ENCODE data around the gene CDH8. TPM values are rescaled to one million over a fixed set of nuclear protein-coding genes. Genes with fewer than 3 reads are reported as not detected.

CDH8 gene, protein sequence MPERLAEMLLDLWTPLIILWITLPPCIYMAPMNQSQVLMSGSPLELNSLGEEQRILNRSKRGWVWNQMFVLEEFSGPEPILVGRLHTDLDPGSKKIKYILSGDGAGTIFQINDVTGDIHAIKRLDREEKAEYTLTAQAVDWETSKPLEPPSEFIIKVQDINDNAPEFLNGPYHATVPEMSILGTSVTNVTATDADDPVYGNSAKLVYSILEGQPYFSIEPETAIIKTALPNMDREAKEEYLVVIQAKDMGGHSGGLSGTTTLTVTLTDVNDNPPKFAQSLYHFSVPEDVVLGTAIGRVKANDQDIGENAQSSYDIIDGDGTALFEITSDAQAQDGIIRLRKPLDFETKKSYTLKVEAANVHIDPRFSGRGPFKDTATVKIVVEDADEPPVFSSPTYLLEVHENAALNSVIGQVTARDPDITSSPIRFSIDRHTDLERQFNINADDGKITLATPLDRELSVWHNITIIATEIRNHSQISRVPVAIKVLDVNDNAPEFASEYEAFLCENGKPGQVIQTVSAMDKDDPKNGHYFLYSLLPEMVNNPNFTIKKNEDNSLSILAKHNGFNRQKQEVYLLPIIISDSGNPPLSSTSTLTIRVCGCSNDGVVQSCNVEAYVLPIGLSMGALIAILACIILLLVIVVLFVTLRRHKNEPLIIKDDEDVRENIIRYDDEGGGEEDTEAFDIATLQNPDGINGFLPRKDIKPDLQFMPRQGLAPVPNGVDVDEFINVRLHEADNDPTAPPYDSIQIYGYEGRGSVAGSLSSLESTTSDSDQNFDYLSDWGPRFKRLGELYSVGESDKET
- total RNA-seq = not detected in 2 replicates

DNA sequence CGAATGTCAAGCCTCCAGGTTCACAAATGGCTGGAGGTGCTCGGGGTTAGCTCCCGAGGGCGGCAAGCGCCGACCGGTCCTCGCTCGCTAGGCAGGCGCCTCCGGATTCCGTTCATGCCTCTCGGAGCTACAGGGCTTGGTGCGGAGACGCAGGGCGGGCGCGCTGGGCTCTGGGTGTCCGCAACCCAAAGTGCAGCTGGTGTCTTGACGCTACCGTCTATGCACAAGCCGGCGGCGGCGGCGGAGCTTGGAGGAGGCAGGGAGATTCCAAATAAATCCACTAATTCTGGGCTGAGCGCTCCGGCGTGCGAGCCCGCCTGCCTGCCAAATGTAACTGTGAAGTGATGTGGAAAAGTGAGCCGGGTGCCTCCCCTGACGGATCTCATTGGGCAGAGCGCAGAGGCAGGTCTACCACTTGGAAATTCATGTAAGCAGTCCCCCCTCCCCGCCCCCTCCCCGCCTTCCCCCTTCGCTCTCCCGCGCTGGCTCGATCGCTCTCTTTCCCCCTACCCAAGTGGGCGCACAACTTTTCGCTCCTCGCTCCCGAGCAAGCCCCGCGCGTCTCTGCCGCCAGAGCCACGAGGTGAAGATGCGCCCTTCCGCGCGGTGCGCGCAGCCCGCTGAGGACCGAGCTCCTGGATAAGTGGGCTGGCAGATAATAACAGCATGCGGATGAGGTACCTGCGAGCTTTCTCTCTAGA lies at the start of gene CDH8:
TSS of gene CDH8 (minus strand) at position 338 of the 701 bp plus-strand sequence. CDS start 15,035 bp downstream, outside the sequence.
- DNase-seq (ENCODE audit: low read depth, low spot score) = no peak

- DNase-seq (ENCODE audit: low read depth, low spot score) = no peak
Measured at GRCh38 chr16:62079236-62079635, 43.0 kb upstream of the CDH8 start.

DNA sequence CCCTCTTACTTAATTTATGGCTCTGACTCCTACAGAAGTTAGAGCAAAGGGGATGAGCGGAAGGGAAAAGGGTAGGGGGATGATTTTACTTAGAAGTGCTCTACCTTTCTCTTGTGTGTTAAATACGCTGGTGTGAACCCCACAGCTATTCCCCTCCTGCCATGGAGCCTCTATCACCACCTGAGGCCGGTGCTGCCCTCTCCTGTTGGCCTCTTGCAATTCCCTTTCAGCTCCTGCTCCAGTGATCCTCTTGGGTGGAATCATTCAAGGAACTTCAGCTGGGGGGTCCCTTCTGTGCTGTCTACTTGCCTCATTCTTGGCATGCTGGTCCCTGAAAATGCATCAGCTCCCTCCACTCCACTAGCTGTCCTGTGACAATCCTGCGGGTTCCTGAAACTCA lies 41.8 kb upstream of the CDH8 start:
- no peak for DNase-seq (ENCODE audit: low read depth, low spot score)

DNA sequence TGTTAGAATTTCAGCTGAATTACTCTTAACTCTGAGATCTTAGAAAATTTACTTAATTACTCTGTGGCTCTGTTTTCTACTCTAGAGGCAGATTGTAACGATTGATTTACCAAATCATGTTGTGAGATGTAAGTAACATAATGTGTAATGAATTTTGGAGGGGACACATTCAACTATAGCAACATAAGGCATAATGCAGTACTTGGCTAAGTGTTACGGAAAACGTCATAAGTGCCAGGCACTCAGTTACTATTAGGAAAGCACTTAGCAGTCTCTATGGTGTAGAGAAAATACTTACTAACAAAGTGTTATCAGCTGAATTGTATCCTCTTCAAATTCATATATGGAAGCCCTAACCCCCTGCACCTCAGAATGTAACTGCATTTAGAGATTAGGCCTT lies 40.6 kb upstream of the CDH8 start:
- DNase-seq (ENCODE audit: low read depth, low spot score) = no peak

- DNase-seq (ENCODE audit: low read depth, low spot score) = no peak
Measured at GRCh38 chr16:62068747-62069146, 32.5 kb upstream of the CDH8 start.

GRCh38 chr16:62067981-62068380 lies 31.7 kb upstream of the CDH8 start:
- DNase-seq (ENCODE audit: low read depth, low spot score) = no peak

DNA sequence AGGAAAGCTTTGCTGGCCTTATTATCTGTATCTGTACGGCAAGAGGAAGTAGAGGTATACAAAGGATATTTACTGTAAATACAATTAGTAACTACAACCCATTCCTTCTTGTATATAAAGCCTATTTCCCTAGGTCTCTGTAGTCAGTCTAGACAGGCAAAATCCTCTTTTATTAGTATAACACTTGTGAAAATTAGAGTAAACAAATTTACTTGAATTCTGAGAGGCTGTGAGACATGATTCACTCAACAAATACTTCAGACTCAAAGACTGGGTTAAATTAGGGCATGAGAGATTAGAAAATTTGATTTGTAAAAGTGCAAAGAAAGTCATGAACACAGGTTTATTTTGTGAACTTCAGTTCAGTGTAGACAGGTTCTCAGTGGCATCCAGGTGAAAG lies 30.9 kb upstream of the CDH8 start:
- no peak for DNase-seq (ENCODE audit: low read depth, low spot score)

DNA sequence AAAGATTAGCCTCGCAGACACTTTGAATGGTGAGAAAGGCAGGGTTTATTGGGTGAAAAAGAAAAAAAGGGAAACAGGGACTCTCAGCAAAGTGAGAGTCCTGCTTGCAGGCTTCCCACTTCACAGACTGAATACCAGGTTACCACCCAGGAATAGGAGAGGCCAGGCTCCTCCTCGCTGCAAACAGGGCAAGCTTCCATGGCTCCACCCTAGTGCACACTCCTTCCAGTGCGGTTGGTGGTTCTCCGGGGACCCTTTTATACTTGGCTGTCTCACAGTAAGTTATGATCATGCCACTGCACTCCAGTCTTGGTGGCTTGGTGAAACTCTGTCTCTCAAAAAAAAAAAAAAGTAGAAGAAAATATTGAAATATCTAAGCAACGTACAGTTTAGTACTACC lies 30.5 kb upstream of the CDH8 start:
- DNase-seq (ENCODE audit: low read depth, low spot score) = no peak

- no peak for DNase-seq (ENCODE audit: low read depth, low spot score)
Measured at GRCh38 chr16:62064173-62064572, 27.9 kb upstream of the CDH8 start.

DNA sequence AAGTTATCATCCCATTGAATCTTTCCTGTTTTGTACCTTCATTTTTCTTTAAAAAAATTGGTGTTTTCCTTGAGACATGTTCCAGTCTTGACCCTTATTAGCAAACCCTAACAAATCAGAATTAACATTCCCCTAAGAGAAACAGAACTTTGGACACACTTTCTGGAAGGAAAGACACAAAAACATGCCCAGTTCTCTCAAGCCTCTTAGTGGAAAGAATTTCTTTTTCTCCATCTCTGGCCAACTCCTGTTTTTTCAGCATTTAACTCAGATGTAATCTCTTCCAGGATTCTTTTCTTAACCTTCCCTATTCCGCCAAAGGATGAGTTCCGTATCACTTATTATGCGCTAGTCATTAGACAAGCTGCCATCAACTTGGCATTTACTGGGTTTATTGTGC lies 23.9 kb upstream of the CDH8 start:
- DNase-seq (ENCODE audit: low read depth, low spot score) = no peak

DNA sequence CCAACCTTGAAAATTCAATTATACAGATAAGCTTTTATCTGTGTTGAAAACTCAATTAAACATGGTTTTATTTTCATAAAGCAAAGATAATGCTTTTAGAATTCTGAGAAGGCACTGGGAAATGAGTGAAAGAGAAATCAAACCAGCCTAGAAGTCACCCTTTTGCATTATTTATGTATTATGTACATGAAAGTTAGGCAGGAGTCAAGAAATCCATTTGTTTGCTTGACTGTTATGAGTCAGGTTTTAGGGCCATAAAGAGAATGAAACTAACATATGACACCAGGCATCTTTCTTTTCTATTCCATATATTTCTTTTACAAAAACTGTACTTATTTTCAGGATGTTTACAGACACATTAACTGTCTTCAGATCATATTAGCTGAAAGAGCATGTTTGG lies 23.3 kb upstream of the CDH8 start:
- no peak for DNase-seq (ENCODE audit: low read depth, low spot score)

DNA sequence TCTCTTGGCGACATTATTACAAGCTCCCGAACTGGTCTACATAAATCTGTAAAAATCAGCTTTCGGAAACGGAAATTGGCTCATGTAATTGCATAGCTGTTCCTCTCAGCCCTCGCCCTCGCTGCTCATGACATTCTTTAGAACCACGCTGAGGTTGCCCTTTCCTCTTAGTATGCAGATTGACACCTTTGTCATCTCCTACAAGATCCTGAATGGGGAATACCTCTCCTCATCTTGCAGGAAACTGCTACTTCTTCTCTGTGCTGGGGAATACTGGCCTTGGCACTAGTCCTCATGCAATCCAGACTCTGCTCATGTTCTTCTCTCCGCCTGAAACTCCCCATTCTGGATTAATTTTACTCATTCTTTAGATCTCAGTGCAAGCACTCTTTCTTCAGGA lies 22.2 kb upstream of the CDH8 start:
- DNase-seq (ENCODE audit: low read depth, low spot score) = no peak

DNA sequence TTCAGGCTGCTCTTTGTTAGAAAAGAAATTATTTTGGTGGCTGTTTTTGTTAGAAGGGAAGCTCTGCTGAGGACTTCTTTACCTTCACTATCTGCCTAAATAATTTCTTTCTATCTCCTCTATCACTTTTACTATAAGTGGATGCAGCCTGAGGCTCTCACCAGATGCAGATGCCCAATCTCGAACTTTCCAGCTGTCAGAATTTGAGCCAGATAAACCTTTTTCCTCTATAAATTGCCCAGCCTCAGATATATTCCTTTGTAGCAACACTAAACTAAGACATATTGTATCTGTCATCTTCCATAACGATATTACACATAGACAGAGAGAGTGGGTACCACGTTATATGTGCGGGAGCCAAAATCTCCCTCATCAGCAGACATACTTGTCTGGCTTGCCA lies 15.7 kb upstream of the CDH8 start:
- no peak for DNase-seq (ENCODE audit: low read depth, low spot score)

DNA sequence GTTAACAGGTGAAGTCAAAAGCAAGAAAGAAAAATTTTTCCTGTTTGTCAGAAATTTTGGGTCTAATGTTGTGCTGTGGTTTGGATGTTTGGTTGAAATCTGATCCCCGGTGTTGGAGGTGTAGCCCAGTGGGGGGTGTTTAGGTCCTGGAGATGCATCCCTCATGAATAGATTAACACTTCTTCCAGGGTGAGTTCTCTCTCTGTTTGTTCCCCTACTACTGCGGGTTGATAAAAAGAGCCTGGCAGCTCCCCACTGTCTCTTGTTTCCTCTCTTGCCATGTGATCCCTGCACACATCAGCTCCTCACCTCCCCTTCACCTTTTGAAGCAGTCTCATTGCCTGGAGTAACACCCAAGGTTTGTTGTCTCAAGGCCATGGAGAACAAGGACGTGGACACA lies 14.6 kb upstream of the CDH8 start:
- no peak for DNase-seq (ENCODE audit: low read depth, low spot score)

GRCh38 chr16:62046801-62047200 lies 10.6 kb upstream of the CDH8 start:
- no peak for DNase-seq (ENCODE audit: low read depth, low spot score)

GRCh38 chr16:62041401-62041800 lies 5.2 kb upstream of the CDH8 start:
- no peak for DNase-seq (ENCODE audit: low read depth, low spot score)

GRCh38 chr16:62038646-62039045 lies 2.4 kb upstream of the CDH8 start:
- DNase-seq (ENCODE audit: low read depth, low spot score) = no peak

- no peak for DNase-seq (ENCODE audit: low read depth, low spot score)
Measured at GRCh38 chr16:62038225-62038624, 2.0 kb upstream of the CDH8 start.

DNA sequence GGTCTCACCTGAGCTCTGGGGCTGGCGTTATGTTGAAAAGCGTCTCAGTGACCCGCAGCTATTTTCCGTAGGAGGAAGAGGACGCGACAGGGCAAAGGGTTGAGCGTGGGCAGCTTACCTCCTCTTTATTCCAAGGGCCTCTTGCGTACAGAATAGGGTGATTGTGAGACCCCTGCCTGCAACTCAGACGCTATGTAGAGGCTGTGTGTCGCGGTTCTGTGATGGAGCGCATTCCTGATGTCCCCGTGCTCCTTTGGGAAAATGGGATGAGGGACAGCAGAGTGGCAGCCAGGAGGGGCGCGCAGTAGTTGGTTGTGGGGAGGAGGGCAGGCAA lies 531 bp upstream of the CDH8 start:
- no peak for DNase-seq (ENCODE audit: low read depth, low spot score)

- DNase-seq (ENCODE audit: low read depth, low spot score) = no peak
Measured at GRCh38 chr16:62035115-62036092, 834 bp downstream of the CDH8 start.

All from pulmonary artery endothelial cell (primary cell).